GM21528 (cell line): Measurements from ENCODE around the gene NCK1.
"Not testable (repeated sequence)": the region's sequence is repeated elsewhere in the genome, so short reads cannot be mapped to it uniquely, and the experiment has no call there.

Experiments used
- ATAC-seq: cut with Tn5 transposase; IDR thresholded peaks from one replicate; pipeline ENCODE4 v1.9.1; 2021; ENCODE audit warnings: mild to moderate bottlenecking, moderate library complexity; ENCODE audit not compliant: unreplicated experiment, low FRiP score

The NCK1 gene

GRCh38 chr3:136939489-136939888 lies 77.5 kb downstream of the NCK1 start:
- ATAC-seq, result no peak

- ATAC-seq, result no peak
Measured at GRCh38 chr3:136942803-136943202, 80.8 kb downstream of the NCK1 start.

GRCh38 chr3:136943436-136943835 lies 81.4 kb downstream of the NCK1 start:
- ATAC-seq, result no peak

- ATAC-seq, result no peak
Measured at GRCh38 chr3:136946978-136947377, 85.0 kb downstream of the NCK1 start.

- no peak for ATAC-seq
Measured at GRCh38 chr3:136947477-136947876, 85.5 kb downstream of the NCK1 start.

GRCh38 chr3:136949146-136949545 lies 87.1 kb downstream of the NCK1 start:
- ATAC-seq, result no peak

GRCh38 chr3:136949708-136950107 lies 87.7 kb downstream of the NCK1 start:
- no peak for ATAC-seq

GRCh38 chr3:136950623-136951022 lies 88.6 kb downstream of the NCK1 start:
- no peak for ATAC-seq

GRCh38 chr3:136952292-136952691 lies 90.3 kb downstream of the NCK1 start:
- no peak for ATAC-seq

GRCh38 chr3:136954251-136954650 lies 92.2 kb downstream of the NCK1 start:
- no peak for ATAC-seq

GRCh38 chr3:136954980-136955780 lies 93.2 kb downstream of the NCK1 start:
- no peak for ATAC-seq

- no peak for ATAC-seq
Measured at GRCh38 chr3:136955813-136956212, 93.8 kb downstream of the NCK1 start.

- ATAC-seq, result no peak
Measured at GRCh38 chr3:136956971-136957370, 95.0 kb downstream of the NCK1 start.

GRCh38 chr3:136957751-136958288 lies 95.8 kb downstream of the NCK1 start, which contains the start of gene IL20RB:
Gene IL20RB, plus strand, starts transcription at chr3:136957983. Its CDS starts 131 bp downstream, at chr3:136958114.
- ATAC-seq, result no peak

GRCh38 chr3:136958939-136959338 lies 96.9 kb downstream of the NCK1 start:
- ATAC-seq, result no peak

GRCh38 chr3:136959599-136959998 lies 97.6 kb downstream of the NCK1 start:
- no peak for ATAC-seq

- ATAC-seq, result no peak
Measured at GRCh38 chr3:136960838-136961836, 99.1 kb downstream of the NCK1 start.

GRCh38 chr3:136962927-136963326 lies 100.9 kb downstream of the NCK1 start:
- ATAC-seq, result no peak

GRCh38 chr3:136969539-136969938 lies 107.5 kb downstream of the NCK1 start:
- ATAC-seq, result not testable (repeated sequence)

GRCh38 chr3:136973352-136973751 lies 111.3 kb downstream of the NCK1 start:
- ATAC-seq, result no peak

GRCh38 chr3:136974670-136975069 lies 112.7 kb downstream of the NCK1 start:
- ATAC-seq, result no peak
